HCT116 (cell line): ENCODE measurements around the gene SVBP. TPM values are rescaled to one million over a fixed set of nuclear protein-coding genes. Genes with fewer than 3 reads are reported as not detected.
"Not testable (repeated sequence)": the region's sequence is repeated elsewhere in the genome, so short reads cannot be mapped to it uniquely, and the experiment has no call there.

Source experiments
- ATAC-seq: fragments of 200-7000 bp; cut with Tn5 transposase; 2 replicates; pipeline ENCODE4 v1.9.1; 2020; ENCODE audit warnings: mild to moderate bottlenecking, moderate library complexity
- BruUV-seq: library from RNA; stranded (reverse); fragments of 400-500 nt; replicated peaks from 2 replicates; lab custom pipeline; 2021; lab: Mats Ljungman, UMichigan
- CTCF ChIA-PET: fragments of 300-600 bp; sonication (Branson Sonifier 250); formaldehyde crosslinking; loops from one replicate; lab custom pipeline; 2021; ENCODE audit warnings: antibody characterized with exemption; lab: Charles Lee
- POLR2A ChIA-PET: fragments of 300-600, 350-600 bp; sonication (Branson Sonifier 250); formaldehyde crosslinking; loops from one replicate; lab custom pipeline; 2021; ENCODE audit warnings: antibody characterized with exemption; lab: Charles Lee
- RAD21 ChIA-PET, 2 experiments: fragments of 300-600 bp; sonication (Branson Sonifier 250); formaldehyde crosslinking; loops; one replicate each; lab custom pipeline; 2023; ENCODE audit warnings: low total read pairs in 2 of 2; ENCODE audit not compliant: uncharacterized antibody in 2 of 2, unreplicated experiment in 2 of 2, low non-redundant PET in 1 of 2; lab: Charles Lee
- DNase-seq: peaks from one replicate; pipeline ENCODE4 v3.0.0-alpha.2; 2010; ENCODE audit warnings: low read depth, low spot score
- H2AFZ ChIP-seq: fragments of 200-600 bp; shearing (Covaris generic), sonication (generic); 2 replicates; pipeline ENCODE4 v1.6.1; 2017; ENCODE audit warnings: low read depth, mixed run types, mixed read lengths, antibody characterized with exemption, low read length; ENCODE audit not compliant: poor library complexity, severe bottlenecking
- H3K27ac ChIP-seq: 2 replicates; pipeline ENCODE4 v1.5.1; 2012; ENCODE audit warnings: low read depth, low read length
- H3K27me3 ChIP-seq: fragments of 200-600 bp; sonication (generic); 2 replicates; pipeline ENCODE4 v1.6.1; 2016; ENCODE audit warnings: mixed run types, low read length, mixed read lengths; ENCODE audit not compliant: insufficient read depth
- H3K36me3 ChIP-seq, 2 experiments: fragments of 200-500 bp in 1 of 2; fragments of 200-600 bp in 1 of 2; sonication (Bioruptor generic) in 1 of 2; sonication (generic) in 1 of 2; 2 replicates each; pipeline versions ENCODE4 v1.5.1 to v1.6.1; 2014 to 2016; ENCODE audit warnings: low read length in 2 of 2, inconsistent platforms in 1 of 2, mixed read lengths in 1 of 2, mixed run types in 1 of 2; ENCODE audit not compliant: insufficient read depth in 2 of 2, control insufficient read depth in 1 of 2
- H3K4me1 ChIP-seq, 2 experiments: fragments of 200-600 bp in 1 of 2; sonication (generic) in 1 of 2; 2 replicates each; pipeline versions ENCODE4 v1.5.1 to v1.6.1; 2012 to 2017; ENCODE audit warnings: low read length in 2 of 2, inconsistent platforms in 1 of 2, mild to moderate bottlenecking in 1 of 2, mixed read lengths in 1 of 2, mixed run types in 1 of 2, moderate library complexity in 1 of 2; ENCODE audit not compliant: insufficient read depth in 2 of 2, control insufficient read depth in 1 of 2
- H3K4me2 ChIP-seq: fragments of 200-600 bp; sonication (generic); 2 replicates; pipeline ENCODE4 v1.6.1; 2017; ENCODE audit warnings: mixed run types, low read length, mixed read lengths
- H3K4me3 ChIP-seq, 2 experiments: fragments of 200-600 bp in 1 of 2; sonication (generic) in 1 of 2; replicated peaks in 1 of 2; 2 replicates each; pipeline ENCODE4 v1.5.1; 2011 to 2016; ENCODE audit warnings: low read length in 2 of 2, control low read depth in 1 of 2, low read depth in 1 of 2, mild to moderate bottlenecking in 1 of 2, mixed read lengths in 1 of 2, mixed run types in 1 of 2
- H3K79me2 ChIP-seq: fragments of 200-600 bp; sonication (generic); 2 replicates; pipeline ENCODE4 v1.6.1; 2017; ENCODE audit warnings: mild to moderate bottlenecking, mixed run types, low read length, moderate library complexity, mixed read lengths; ENCODE audit not compliant: insufficient read depth
- H3K9ac ChIP-seq: fragments of 200-600 bp; sonication (generic); 2 replicates; pipeline ENCODE4 v1.6.1; 2016; ENCODE audit warnings: low read length, mixed read lengths
- H3K9me2 ChIP-seq: fragments of 200-600 bp; sonication (generic), shearing (Covaris generic); 2 replicates; pipeline ENCODE4 v1.6.1; 2017; ENCODE audit warnings: mixed run types, mild to moderate bottlenecking, moderate library complexity; ENCODE audit not compliant: insufficient read depth
- H3K9me3 ChIP-seq, 2 experiments: fragments of 200-500 bp in 1 of 2; fragments of 200-600 bp in 1 of 2; sonication (Bioruptor generic) in 1 of 2; sonication (generic) in 1 of 2; 2 replicates each; pipeline ENCODE4 v1.6.1; 2014 to 2017; ENCODE audit warnings: low read length in 2 of 2, mixed read lengths in 2 of 2, inconsistent platforms in 1 of 2, low read depth in 1 of 2, mild to moderate bottlenecking in 1 of 2, mixed run types in 1 of 2, moderate library complexity in 1 of 2; ENCODE audit not compliant: control insufficient read depth in 1 of 2, insufficient read depth in 1 of 2
- H4K20me1 ChIP-seq: fragments of 200-600 bp; sonication (generic), shearing (Covaris generic); 2 replicates; pipeline ENCODE4 v1.6.1; 2017; ENCODE audit warnings: mixed run types, mild to moderate bottlenecking, moderate library complexity; ENCODE audit not compliant: insufficient read depth
- YY1 ChIP-seq: IDR thresholded peaks from 2 replicates; pipeline ENCODE4 v1.6.1; 2011; ENCODE audit warnings: low read length, low read depth, moderate library complexity, mild to moderate bottlenecking; ENCODE audit not compliant: insufficient replicate concordance; ENCODE audit errors: extremely low read depth
- ZBTB33 ChIP-seq: IDR thresholded peaks from 2 replicates; pipeline ENCODE4 v1.6.1; 2011; ENCODE audit warnings: mild to moderate bottlenecking, low read length, moderate library complexity; ENCODE audit not compliant: insufficient replicate concordance; ENCODE audit errors: extremely low read depth
- intact Hi-C: fragments of 100-400 bp; cut with micrococcal nuclease; formaldehyde crosslinking; loops from 2 replicates; pipeline ENCODE4 v1.10.0; 2022
- total RNA-seq: library from RNA; stranded (reverse); gene quantifications from one replicate; pipeline ENCODE4 v1.2.1, GENCODE V29; 2021; ENCODE audit not compliant: unreplicated experiment

The SVBP gene
- total RNA-seq, 1 experiment from 2014 or later: 14.4 TPM

DNA sequence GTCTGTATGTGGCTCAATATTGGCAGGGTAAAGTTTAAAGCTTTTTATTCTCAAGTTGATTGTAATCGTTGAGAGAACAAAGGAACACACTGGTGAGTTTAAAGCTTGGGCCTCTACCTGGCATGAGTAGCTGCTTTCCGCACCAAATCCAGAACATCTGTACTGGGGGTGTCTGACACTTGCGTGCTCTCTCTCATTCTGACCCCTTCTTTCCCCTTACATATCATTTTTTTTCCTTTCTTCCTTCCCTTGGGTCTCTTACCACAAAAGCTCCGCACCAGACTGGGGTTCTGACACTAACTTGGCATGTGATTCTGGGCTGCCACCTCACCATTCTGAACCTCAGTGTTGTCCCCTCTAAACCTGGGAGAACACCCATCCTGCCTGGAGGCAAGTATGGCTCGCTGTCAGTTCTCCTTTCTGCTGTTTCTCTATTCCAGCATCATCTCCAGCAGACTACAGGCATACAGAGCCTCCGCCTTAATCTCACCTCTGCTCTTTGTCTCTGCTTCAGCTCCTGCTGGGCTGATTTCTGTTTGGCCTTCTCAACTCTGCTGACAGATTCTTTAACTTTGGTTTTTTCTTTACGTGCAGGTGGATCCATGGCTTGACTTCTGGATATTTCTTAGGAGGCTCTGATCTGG lies 1.1 kb downstream of the SVBP start (continued):
- TF ChIP-seq ZBTB33: no peak
- no peak for TF ChIP-seq YY1

DNA sequence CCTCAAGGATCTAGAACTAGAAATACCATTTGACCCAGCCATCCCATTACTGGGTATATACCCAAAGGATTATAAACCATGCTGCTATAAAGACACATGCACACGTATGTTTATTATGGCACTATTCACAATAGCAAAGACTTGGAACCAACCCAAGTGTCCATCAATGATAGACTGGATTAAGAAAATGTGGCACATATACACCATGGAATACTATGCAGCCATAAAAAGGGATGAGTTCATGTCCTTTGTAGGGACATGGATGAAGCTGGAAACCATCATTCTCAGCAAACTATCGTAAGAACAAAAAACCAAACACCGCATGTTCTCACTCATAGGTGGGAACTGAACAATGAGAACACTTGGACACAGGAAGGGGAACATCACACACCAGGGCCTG lies 2.4 kb downstream of the SVBP start:
- H3K9me3 ChIP-seq, H2AFZ ChIP-seq, H3K9ac ChIP-seq, H3K4me2 ChIP-seq, CTCF ChIA-PET, ATAC-seq, RAD21 ChIA-PET, POLR2A ChIA-PET, H3K36me3 ChIP-seq, H4K20me1 ChIP-seq, DNase-seq, H3K9me2 ChIP-seq, H3K79me2 ChIP-seq, H3K27ac ChIP-seq, BruUV-seq, intact Hi-C loops, H3K27me3 ChIP-seq, H3K4me3 ChIP-seq: not testable (repeated sequence)
- peaks cover 11 to 25% of the 10 kb centered on the region in 2 experiments; a peak in 3 of 4 replicates for H3K4me1 ChIP-seq
